ENCODE measurements around the gene EPO.
"Not testable (repeated sequence)": the region's sequence is repeated elsewhere in the genome, so short reads cannot be mapped to it uniquely, and the experiment has no call there.

EPO gene

GRCh38 chr7:100705753-100706671, 14.3 kb upstream of the EPO start, which contains the start of gene POP7:
TSS of gene POP7 (plus strand) at chr7:100706121. CDS start at chr7:100706831, 710 bp downstream.
- peak; percentile 92 for DNase-seq (ENCODE audit: low read depth)

- DNase-seq (ENCODE audit: low read depth), result no peak
Measured at GRCh38 chr7:100706672-100707311, 13.5 kb upstream of the EPO start.

GRCh38 chr7:100708395-100708794, 11.9 kb upstream of the EPO start:
- DNase-seq (ENCODE audit: low read depth), result no peak

- no peak for DNase-seq (ENCODE audit: low read depth)
Measured at GRCh38 chr7:100710452-100710851, 9.8 kb upstream of the EPO start.

- no peak for DNase-seq (ENCODE audit: low read depth)
Measured at GRCh38 chr7:100711369-100711768, 8.9 kb upstream of the EPO start.

GRCh38 chr7:100714725-100715124, 5.5 kb upstream of the EPO start:
- no peak for DNase-seq (ENCODE audit: low read depth)

- not testable (repeated sequence) for DNase-seq (ENCODE audit: low read depth)
Measured at GRCh38 chr7:100717073-100717472, 3.2 kb upstream of the EPO start.

- DNase-seq (ENCODE audit: low read depth), result no peak
Measured at GRCh38 chr7:100719523-100720278, 567 bp upstream of the EPO start.

- no peak for DNase-seq (ENCODE audit: low read depth)
Measured at GRCh38 chr7:100720671-100721504, 620 bp downstream of the EPO start.

GRCh38 chr7:100721505-100721812, 1.2 kb downstream of the EPO start:
- no peak for DNase-seq (ENCODE audit: low read depth)

- DNase-seq (ENCODE audit: low read depth), result no peak
Measured at GRCh38 chr7:100722480-100723212, 2.4 kb downstream of the EPO start.

- DNase-seq (ENCODE audit: low read depth), result no peak
Measured at GRCh38 chr7:100723732-100724275, 3.5 kb downstream of the EPO start.

GRCh38 chr7:100724364-100724763, 4.1 kb downstream of the EPO start:
- not testable (repeated sequence) for DNase-seq (ENCODE audit: low read depth)

- no peak for DNase-seq (ENCODE audit: low read depth)
Measured at GRCh38 chr7:100726996-100727761, 6.9 kb downstream of the EPO start.

GRCh38 chr7:100728196-100728595, 7.9 kb downstream of the EPO start:
- DNase-seq (ENCODE audit: low read depth), result no peak

- DNase-seq (ENCODE audit: low read depth), result no peak
Measured at GRCh38 chr7:100730136-100730800, 10.0 kb downstream of the EPO start.

GRCh38 chr7:100731937-100732636, 11.8 kb downstream of the EPO start:
- no peak for DNase-seq (ENCODE audit: low read depth)

GRCh38 chr7:100735730-100736129, 15.5 kb downstream of the EPO start:
- DNase-seq (ENCODE audit: low read depth), result no peak

- no peak for DNase-seq (ENCODE audit: low read depth)
Measured at GRCh38 chr7:100736671-100737070, 16.4 kb downstream of the EPO start.
